CD4-positive, alpha-beta T cell treated with Interleukin-10 for 1 hour (primary cell): ENCODE results near the gene DUSP22.

ENCODE experiments used
- DNase-seq: peaks from one replicate; pipeline ENCODE4 v3.0.0-alpha.2; 2020

The DUSP22 gene

DNA sequence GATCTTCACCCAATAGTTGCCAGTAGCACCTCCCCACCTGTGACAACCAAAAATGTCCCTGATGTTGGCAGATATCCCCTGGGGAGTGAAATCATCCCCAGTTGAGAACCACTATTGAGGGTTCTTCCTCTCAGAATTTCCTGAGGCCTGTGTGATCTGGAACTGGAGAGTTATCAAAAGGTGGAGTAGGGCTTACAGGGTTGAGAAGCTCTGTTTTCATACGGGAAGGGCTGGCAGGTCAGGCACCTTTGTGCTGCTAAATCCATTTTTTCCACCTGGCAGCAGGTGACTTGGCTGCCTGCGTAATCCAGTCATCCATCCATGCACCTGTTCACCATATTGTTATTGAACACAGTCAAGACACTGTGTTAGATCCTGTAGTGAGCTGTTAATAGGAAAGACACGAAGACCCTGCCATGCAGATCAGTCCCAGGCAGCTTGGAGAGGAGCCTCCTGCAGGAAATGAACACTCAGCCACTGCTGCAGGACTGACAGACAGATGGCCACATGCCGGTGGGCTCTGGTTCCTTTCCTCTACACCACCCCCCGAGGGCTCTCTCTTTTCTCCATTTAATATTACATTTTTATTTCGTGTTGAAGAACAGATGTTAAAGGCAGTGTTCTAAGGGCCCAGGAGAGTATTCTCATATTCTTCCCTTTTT, 5.4 kb downstream of the DUSP22 start:
- DNase-seq = no peak

DNA sequence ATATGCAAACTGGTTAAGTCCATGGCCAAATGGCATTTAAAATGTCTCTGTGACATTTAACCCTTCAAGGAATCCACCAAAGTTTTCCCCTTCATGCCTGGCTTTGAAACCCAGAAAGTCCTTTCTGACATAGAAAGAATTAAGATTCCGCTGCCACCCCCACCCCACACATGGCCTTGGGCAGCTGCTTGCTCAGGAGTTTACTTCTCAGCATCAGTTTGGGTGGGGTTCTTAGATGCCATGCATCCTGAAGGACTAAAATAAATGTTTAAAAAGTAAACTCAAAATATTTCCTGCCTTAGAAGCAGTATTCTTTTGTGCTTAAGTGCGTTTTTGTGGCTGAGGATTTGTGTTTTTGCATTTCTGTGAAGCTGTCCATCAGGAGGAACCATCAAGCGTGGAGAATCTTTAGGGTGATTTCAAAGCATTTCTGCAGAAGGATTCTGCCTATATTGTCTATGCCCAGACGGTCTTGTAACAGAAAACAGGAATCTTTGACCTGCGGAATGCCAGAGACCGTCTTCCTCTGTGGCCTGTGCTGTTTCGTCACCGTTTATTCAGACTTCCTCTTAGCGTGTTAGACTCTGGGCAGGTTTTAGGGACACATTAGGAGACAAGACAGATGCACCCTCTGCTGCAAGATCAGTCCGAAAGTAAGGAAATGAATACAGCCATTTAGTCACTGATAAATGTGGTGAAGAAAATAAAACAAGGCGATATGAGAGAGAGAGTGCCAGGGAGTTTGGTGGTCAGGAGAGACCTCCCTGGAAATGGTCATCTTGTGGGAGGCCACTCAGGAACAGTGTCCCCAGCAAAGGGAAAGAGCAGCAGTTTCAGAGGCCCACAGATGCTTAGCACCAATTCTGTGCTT, 6.2 kb downstream of the DUSP22 start:
- no peak for DNase-seq

DNA sequence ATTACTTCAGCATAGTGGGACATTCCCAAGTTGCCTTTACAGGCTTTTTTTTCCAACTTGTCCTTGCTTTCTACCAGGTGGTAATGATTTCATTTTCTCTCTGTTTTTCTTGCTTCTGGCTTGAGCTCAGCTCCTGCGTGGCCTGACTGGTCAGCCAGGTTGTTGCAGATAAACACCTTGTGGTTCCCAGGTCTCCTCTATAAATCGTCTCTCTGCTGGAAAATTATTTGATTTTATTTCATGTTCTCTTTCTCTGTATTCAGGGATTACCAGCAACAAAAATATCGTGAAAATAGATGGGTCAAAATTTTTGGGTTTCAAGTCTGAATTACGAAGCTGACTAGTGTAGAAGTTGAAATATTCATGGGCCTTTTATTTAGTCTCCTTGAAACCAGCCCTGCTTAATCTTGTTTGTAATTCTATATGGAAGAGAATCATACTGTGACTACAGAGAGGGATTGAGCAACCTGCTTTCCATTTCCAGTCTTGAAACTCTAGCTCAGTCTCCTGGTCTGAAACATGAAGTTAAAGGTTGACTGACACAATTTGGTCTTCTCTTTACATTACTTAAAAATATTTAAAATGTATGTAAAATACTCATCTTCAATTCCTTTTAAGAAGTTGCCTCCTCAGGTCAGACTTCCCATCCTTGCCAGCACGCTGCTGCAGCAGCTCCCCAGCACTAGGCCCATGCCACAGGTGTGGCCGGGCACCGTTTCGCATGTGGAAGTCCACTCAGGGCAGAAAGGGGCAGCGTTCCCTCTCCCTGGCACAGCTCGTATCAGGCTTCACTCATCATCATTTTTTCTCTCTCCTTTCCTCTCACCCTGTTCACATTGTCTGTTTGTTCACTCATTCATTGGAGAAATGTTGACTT, 7.1 kb downstream of the DUSP22 start:
- no peak for DNase-seq

DNA sequence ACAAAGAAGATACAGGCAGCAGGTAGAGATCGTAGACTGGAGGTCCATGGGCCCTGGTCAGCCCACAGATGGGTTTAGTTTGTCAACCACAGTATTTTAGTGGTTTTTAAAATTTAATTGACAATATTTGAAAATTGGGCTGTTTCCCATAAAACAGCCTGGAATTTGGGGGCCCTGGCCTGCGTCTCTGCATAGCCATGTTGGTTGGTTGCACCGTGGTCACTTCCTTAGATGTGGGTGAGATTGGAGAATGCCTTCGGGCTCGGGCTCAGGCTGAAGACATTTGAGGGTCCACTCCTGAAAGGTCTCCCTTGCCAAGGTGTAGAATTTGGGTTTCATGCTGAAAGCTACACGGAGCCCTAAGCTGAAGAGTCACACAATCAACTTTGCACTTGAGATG, 7.7 kb downstream of the DUSP22 start:
- no peak for DNase-seq

DNA sequence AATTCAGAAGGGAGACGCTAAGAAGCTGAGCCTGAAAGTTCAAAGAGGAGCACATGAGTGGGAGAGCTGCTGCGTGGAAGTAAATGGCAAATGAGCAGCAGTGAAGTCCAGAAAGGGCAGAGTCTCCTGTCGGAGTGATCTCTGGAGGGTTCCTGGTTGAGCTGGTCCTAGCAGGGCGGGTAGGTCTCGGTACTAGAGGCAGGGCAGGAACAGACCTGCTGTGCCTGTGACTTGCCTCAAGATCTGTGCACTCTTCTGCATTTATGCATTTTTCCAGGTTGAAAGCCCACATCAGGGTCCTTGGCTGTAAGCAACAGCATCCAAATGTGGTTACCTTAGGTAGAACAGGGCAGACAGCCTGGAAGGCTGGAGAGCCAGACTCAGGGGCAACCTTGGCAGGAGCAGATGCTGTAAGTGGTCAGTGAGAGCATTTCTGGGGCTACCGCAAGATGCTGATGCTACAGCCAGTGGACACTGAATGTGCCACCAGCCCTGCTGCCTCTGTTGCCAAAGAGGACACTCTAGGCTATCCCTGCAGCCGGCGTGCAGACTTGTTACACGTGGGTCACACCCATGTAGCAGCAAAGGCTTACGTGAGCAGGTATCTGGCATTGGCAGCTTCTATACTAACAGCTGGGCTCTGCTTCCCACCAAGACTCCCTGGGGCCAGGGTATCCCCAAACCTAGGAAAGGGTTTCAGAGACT, 8.4 kb downstream of the DUSP22 start:
- DNase-seq = no peak

DNA sequence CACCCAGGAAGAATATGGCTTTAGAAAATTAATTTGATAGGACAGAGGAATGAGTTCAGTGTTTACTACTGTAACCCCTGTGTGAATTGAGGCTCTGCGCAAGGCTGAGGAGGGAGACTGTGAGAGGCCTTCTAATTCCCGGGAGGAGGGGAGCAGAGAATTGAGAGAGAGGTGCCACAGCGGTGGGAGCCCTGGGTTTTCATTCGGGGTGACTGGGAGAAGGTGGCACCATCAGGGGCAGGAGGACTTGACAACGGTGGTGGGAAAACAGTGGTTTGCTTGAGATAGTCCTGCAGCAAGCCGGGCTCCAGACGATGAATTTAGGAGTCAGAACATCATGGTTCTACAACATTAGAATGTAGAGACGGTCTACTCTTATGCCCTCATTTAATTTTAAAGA, 9.2 kb downstream of the DUSP22 start:
- no peak for DNase-seq

DNA sequence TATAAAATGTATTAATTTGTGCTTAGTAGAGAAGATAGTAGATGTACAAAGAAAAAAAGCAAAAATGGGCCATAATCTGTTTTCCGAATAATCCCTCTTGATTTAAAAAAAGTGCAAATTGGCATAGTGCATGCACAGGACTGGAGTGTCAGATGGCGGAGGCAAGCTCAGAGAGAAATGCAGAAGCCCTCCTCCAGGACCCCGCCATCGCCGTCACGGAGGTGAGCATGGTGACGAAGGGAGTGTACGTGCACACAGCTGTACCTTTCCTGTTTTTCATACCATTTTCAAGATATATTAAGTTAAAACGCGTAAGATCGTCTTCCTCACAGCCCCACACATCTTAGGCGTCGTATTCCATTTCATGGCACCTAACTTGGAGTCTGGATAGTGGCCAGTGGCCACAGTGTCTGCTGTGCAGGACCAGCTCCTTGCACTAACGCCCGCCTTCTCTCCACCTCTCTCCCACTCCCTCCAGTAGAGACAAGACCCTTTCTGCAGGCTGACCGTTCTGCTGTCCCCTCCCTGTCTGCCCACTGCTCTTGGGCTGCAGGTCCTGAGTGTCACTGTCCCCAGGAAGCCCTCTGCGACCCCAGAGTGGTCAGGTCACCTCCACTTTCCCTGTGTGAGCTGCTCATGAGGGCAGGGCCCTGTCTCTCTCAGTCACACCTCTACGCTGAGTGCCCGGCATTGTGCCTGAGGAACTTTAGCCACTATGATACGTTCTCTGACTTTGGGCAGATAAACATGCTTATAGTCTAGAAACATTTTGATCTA, 9.8 kb downstream of the DUSP22 start:
- DNase-seq = no peak

DNA sequence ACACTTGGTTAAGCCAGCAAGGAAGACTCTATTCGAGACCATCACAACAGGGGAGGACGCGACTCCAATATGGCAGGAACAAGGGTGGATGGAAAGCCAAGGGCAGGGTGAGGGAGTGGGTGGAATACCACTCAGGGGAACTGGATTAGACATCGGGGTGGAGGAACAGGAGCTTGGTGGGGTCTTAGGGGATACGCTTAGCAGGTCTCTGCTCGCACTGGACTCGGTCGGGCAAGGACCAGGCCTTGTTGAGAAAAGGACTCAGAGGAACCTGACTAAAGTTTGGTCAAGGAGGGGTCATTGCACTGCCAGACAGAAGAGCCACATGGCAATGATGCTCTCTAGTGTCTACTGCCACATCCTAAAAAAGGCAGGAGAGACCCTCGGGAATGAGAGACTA, 10.5 kb downstream of the DUSP22 start:
- DNase-seq = no peak

DNA sequence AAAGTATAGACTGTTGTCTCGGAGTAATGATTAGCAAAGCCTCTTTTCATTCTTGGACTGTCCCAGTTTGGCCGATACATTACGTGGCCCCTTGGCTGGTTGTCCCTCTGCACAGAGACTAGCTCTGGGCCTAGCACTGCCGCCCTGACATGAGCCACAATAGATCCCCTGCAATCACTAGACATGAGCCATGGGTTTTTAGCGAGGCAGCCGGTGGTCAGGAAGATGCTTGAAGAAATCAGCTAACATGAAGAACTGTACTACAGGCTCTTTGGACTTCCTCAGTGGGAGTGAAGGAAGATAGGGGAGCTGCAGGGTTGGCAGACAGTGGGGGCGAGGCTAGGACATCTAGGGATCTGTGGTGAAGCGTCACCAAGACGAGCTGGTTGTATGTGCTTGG, 11.0 kb downstream of the DUSP22 start:
- DNase-seq = no peak

DNA sequence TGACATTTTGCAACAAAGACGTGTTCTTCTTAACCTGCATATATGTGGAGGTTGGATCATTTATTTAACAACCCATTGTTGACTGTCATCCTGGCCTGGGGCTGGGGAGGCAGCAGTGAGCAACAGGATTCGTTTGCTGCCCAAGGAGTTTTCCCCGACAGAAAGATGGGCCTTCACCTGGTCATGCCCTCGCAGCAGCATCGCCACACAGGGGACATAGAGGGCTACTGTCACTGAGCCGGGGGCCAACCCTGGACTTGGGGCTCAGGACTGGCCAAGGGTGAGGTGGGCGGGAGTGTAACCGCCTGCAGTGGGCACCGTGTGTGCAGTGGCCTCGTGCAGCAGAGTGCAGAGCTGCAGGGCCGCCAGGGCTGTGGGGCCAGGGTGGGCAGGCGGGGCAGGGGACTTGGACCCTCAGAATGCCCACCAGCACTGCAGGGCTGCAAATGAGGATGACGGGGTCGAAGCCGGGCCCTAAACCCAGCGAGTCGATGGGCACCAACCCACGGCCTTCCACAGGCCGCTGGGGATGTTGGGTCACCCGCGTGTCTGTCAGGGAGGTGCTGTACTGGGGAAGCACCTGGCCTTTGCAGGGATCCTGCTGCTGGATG, 11.8 kb downstream of the DUSP22 start:
- DNase-seq = no peak

DNA sequence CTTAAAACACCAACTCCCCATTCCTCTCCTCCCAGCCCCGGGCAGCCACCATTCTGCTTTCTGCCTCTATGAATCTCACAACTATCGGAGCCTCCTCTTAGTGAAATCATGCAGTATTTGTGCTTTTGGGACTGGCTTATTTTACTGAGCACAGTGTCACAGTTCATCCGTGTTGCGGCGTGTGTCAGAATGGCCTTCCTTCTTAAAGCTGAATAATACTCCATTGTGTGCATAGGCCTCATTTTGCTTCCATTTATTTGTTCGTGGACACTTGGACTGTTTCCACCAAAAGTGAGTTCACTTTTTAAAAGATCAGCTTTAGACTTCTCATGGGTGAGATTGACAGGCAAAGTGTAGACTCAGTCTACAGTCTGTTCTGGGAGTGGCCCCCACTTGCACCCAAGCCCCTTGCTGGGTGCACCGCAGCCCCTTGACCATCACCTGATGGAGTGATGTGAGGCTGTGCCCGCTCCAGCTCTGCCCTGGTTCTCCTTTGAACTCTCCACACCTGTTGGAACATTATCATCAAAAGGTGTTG, 12.6 kb downstream of the DUSP22 start:
- no peak for DNase-seq

DNA sequence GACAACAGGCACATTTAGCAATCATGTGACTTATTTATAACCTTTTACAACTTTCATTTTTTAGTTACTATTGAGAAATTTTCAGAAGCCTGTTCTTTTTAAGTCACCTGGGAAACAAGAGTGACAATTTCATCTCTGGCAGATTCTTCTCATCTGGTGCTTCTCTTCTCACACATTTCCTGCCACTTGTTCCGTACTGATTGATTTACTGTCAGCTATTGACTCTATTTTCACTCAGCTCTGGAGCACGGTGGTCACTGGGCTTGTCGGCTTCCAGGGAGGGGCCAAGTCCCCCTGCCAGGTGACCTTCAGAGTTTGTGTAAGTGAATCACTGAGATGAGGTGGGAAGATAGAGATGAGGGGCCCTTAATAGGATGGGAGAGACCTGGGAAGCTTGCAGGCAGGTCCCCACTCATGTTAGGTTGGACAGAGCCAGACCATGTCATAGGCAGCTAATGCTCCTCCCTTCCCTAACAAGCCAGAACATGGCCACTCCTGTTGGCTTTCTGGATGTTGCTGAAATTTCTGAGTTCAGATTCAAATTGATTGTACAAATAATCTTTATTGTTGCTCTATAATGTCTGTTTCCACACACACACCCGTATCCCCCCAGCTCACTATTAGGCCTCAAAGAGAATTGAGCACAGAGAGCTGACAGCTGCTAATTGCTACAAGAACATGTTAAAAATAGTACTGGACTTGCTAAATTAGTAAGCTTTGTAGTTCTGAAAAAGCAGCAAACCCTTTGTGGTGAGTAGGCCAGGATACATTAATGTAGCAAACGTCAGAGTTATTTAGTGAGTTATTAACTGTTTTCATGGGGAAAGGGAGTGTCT, 13.3 kb downstream of the DUSP22 start:
- no peak for DNase-seq

DNA sequence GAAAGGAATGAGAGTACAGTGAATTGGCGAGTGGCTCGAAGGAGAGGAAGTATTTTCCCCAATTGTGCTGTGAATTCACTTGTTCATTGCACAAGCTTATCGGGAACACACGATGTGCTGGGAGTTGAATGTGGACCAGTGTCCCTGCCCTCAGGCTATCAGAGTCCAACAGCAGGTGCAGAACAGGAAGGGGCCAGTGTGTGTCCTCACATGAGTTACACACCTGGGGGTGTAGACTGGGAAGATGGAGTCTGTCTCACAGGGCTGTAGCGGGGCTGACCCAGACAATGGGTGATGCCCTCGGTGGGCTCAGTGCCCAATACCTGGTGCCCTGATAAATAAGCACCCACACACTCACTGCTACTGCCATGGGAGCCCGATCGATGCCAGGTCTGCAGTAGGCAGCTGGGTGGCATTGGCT, 14.4 kb downstream of the DUSP22 start:
- DNase-seq = no peak

DNA sequence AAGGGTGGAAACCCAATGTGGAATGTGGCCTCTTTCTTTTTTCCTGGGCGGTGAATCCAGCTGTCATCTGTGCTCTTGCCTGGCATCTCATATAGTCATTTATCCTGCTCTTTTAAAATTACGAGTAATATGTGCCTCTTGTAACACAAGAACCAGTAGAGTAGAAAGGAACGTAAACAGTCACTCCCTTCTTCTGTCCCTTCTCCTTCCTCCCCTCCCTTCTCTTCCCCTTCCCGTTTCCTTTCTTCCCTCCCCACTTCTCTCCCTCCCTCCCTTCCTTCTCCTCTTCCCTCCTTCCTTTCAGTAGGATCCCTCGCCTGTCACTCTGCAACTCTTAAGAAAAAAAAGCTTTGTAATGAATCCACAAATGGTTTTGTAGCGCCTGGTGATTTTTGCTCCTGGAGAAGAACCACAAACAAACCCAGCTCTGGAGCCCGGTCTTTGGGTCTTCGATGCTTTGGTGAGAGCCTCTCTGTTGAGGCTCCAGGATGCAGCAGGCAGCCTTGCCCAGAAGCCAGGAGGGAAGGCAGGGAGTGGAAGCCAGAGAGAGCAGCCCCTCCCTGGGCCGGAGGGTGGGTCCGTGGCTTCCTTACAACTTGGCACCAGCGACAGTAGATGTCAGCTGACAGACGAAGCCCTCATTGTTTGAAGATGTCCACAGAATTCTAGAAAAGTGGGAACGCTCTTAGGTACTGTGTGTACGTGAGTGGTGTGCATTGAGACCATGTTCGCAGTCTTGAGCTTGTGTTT, 15.0 kb downstream of the DUSP22 start:
- no peak for DNase-seq

DNA sequence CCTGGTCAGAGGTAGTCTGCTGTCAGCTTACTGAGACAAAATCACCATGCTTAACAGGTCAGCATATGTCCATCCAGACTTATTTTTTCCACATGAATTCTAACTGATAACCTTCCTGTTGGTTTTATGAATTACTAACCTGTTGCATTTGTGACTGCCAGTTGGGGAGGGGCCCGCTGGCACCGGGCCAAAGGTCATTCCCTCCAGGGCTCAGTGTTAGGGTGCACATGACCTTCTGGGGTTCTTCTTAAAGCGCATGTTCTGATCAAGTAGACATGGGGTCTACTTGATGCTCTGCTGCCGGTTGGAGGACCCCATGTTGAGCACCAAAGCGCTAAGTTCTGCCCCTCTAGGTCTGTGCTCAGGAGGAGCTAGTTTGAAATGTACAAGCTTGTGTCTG, 15.6 kb downstream of the DUSP22 start:
- no peak for DNase-seq

DNA sequence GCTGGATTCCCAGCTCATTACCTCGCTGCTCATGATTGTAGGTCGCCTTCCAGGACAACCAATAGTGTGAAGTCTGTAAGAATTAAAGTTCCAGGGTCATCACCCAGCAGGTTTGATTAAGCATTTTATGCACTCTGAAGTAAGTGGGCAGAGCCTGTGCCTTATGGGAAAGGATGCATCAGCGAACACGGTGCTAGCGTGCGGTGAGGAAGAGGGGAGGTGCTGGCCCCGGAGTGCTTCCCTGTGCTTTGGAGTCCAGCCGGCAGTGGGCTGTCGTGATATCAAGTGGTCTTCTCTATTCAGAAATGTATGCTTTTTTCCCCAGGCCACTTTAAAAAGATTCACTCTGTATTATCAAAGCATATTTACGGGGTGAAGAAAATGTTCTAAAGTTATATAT, 16.0 kb downstream of the DUSP22 start:
- no peak for DNase-seq

DNA sequence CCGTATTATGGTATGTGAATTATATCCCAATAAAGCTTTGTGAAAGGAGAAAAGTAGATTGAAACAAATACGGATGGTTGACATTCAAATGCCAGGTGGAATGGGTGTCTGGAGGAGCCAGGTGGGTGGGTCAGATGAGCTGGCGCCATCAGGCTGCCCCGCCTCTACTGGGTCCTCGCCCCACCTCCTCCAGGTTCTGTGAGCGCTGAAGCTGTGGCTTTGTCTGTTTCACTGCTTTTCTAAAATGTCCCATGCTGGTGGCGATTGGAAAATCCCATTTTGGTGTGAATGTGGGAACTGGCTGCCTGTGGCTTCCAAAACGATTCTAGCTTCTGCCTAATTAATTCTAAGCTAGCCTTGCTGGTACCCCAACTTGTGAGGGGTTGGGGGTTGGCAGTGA, 16.5 kb downstream of the DUSP22 start:
- DNase-seq = no peak

DNA sequence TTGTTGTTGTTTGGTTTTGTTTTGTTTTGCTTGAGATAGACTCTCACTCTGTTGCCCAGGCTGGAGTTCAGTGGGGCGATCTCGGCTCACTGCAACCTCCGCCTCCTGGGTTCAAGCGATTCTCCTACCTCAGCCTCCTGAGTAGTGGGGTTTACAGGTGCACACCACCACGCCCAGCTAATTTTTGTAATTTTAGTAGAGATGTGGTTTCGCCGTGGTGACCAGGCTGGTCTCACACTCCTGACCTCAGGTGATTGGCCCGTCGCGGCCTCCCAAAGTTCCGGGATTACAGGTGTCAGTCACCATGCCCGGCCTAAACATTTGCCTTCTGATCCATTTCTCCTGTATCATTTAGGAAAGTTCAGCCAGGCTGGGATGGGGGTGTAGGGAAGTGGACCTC, 17.7 kb downstream of the DUSP22 start:
- no peak for DNase-seq

DNA sequence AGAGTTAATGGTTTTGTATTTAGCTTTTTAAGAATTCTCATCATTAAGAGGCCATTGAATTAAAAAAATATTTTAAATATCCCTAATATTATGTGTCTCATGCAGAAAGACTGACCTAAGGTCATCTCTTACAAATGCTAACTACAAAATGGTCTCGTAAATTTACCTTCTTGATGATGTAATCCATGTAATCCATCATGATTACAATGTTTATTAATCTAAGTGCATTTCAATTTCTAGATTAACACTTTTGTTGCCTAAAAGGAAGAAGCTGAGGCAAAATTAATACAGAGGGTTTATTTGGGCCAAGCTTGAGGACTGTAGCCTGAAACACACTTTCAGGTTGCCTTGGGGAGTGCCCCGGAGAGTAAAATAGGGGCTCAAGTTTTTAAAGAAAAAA, 18.4 kb downstream of the DUSP22 start:
- DNase-seq = no peak
